Large intestine (tissue), 3 donors: ENCODE results near the gene BSN. TPM values are rescaled to one million over a fixed set of nuclear protein-coding genes. Genes with fewer than 3 reads are reported as not detected.
"Not testable (repeated sequence)": the region's sequence is repeated elsewhere in the genome, so short reads cannot be mapped to it uniquely, and the experiment has no call there.

Experiments
- DNase-seq, 2 donors: peaks; one replicate each; pipeline versions ENCODE4 v3.0.0 to v3.0.0-alpha.2; 2013
- H3K27ac ChIP-seq: one replicate; pipeline ENCODE4 v1.5.1; 2013; ENCODE audit warnings: low read length
- H3K27me3 ChIP-seq: 2 replicates; pipeline ENCODE4 v1.6.1; 2013; ENCODE audit warnings: low read length; ENCODE audit not compliant: control insufficient read depth, insufficient read depth
- H3K36me3 ChIP-seq: 2 replicates; pipeline ENCODE4 v1.6.1; 2013; ENCODE audit warnings: low read length; ENCODE audit not compliant: control insufficient read depth, insufficient read depth
- H3K4me1 ChIP-seq: one replicate; pipeline ENCODE4 v1.6.1; 2013; ENCODE audit warnings: low read length; ENCODE audit not compliant: control insufficient read depth, insufficient read depth
- H3K4me3 ChIP-seq: one replicate; pipeline ENCODE4 v1.5.1; 2013; ENCODE audit warnings: low read length
- H3K9me3 ChIP-seq: one replicate; pipeline ENCODE4 v1.6.1; 2013; ENCODE audit warnings: mild to moderate bottlenecking, low read depth, low read length, moderate library complexity; ENCODE audit not compliant: control insufficient read depth
- WGBS: methylation state at CpG from one replicate; pipeline ENCODE4 v1.1.5; 2013; ENCODE audit warnings: low lambda C conversion rate; ENCODE audit not compliant: insufficient coverage; 5-methylcytosine and 5-hydroxymethylcytosine counted together
- polyA plus RNA-seq: library from polyadenylated mRNA; unstranded; fragments of 120-200 nt; gene quantifications from one replicate; pipeline ENCODE4 v1.2.1, GENCODE V29; 2013

The BSN gene
- polyA plus RNA-seq, 1 donor = 1.3 TPM

DNA sequence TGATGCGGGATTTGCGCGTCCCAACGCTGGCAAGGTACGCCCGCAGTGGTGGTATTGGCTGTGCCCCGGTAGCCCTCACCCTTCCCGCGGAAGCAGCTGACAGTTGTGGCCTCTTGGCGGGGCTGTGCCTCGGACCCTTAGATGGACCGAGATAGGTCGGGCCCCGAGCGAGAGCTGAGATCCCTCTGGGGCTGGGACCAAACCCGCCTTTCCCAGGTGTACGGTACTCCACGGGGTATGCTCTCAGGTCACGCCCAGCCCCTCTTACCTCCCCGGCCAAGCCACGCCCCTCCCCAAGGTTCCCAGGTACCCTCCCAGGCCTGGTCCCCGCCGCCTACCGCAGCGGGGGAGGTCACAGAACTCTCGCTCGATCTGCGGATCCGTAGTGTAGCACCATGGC, 132.1 kb downstream of the BSN start:
- peak overlapping the region; percentile 72 for H3K4me3 ChIP-seq
- peaks cover 14% of the 10 kb centered on the region for H3K4me1 ChIP-seq
- not testable (repeated sequence) for H3K27me3 ChIP-seq, H3K9me3 ChIP-seq
- H3K27ac ChIP-seq = peak overlapping the region; percentile 79
- peak; percentile 41 to 84 for DNase-seq
- no CpG with 5 or more reads among the region's 29 CpGs for WGBS
- H3K36me3 ChIP-seq = peaks cover 26% of the 10 kb centered on the region

- DNase-seq = peak; percentile 89 to 94
Observed at GRCh38 chr3:49686769-49687423, 132.6 kb downstream of the BSN start.

DNA sequence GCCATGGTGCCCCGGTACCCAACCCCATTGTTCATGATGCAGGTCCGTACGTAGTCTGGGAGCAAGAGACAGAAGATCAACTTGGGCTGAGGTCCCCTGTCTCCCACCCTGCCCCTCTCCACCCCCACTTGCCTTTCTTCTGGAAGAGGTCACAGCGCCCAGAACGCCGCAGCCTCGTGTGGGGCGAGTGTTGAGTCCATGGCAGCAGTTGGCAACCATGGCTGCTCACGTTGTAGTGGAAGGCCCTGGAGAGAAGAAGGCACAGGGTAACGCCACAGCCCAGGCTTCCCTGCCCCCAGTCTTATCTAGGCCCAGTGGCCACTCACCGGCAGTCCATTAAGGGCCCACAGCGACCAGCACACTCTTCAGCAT, 133.1 kb downstream of the BSN start:
- no CpG with 5 or more reads among the region's 12 CpGs for WGBS
- not testable (repeated sequence) for DNase-seq, H3K9me3 ChIP-seq, H3K27me3 ChIP-seq
- peaks cover 15% of the 10 kb centered on the region for H3K36me3 ChIP-seq
- peak overlapping the region; percentile 72 for H3K4me3 ChIP-seq
- H3K27ac ChIP-seq = peak overlapping the region; percentile 68
- peaks cover 14% of the 10 kb centered on the region for H3K4me1 ChIP-seq

More at GRCh38 chr3:49686769-49687423, 132.6 kb downstream of the BSN start:
- not testable (repeated sequence) for H3K27me3 ChIP-seq, H3K9me3 ChIP-seq
- Histone ChIP-seq H3K36me3 (peaks cover 21% of the 10 kb centered on the region), H3K4me1 (peaks cover 14% of the 10 kb centered on the region), H3K4me3 (peak overlapping the region; percentile 72), H3K27ac (peak overlapping the region; percentile 79)
- WGBS = no CpG with 5 or more reads among the region's 44 CpGs

DNA sequence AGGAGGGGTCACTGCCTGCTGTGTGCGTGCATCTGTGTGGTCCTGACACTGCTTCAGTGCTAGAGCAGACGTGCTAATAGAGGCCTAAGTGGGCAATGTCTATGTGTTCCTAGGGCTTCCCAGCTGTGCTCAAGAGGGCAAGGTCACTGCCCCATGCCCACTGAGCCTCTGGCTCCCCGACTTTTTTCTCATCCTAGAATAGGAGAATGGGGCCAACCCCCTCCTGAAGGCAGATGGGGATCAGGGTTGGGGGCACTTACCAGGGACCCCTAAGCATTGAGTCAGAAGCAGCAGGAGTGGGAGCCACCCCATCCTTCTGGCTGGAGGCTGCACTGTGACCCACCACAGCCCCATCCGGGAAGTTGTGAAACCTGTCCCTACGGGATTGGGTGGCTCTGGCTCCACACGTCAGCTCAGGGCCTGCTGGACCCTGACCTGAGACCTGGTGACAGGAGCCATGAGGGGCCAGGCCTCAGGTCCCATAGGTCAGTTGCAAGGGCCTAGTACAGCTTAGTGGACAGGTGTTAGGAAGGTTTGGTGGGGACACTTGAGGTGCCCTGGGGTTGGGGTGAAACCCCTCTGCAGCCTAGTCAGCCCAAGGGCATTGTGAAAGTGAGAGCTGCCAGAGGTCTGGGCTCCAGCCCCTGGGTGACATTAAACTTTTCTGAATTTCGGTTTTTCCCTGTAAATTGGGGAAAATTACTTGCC, 134.2 kb downstream of the BSN start:
- not testable (repeated sequence) for H3K9me3 ChIP-seq, H3K36me3 ChIP-seq, H3K27me3 ChIP-seq
- Histone ChIP-seq H3K4me1 (peaks cover 14% of the 10 kb centered on the region), H3K4me3 (peak overlapping the region; percentile 98), H3K27ac (peak overlapping the region; percentile 99)
- peak; percentile 81 to 83 for DNase-seq
- WGBS = no CpG with 5 or more reads among the region's 7 CpGs

DNA sequence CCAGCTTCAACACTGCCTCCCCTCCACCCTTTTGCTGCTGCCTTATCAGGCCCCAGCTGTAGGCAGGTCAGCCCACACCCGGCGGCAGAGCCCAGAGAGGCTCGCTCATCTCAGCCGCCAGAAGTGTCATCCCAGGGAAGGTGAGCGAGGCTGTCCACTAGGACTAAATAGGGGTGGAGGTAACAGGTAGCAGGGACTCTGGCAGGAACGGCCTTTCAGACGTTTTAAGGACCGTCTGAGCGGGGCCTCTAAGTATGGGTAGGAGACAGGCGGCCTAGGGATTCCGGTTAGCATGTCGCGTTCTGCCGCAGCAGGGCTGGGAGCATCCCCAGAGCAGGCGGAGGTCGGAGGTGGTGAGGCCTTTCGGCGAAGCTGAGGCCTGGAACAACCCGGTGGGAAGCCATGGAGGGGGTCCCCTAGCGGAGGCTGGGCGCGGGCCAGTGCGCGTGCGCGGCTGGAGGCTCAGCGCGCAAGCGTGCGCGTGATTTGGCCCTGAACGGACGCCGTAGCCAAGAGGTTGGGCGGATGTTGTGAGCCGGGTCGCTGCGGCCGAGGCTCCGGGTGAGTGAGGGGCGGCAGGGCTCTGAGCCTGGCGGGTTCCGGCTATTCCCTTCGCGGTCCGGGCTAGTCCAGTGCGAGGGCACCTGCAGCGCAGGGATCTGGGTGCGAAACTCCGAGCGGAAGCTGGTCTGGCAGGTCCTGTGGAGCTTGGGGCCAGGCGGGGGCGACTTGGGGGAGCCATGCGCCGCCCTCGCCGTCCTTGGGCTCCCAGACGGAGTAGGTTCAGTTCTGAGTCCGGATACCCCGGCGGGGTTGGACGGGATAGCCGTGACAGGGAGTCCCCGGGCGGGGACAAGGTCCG, 135.0 kb downstream of the BSN start, which contains the start of the genes MST1 and RNF123:
MST1 (minus strand) TSS at position 429 of the 862 bp plus-strand sequence. CDS start 783 bp downstream, outside the sequence.
RNF123 (plus strand) TSS at position 512 of the 862 bp plus-strand sequence. CDS start 1,609 bp downstream, outside the sequence.
- Histone ChIP-seq H3K36me3 (no peaks in the 10 kb centered on the region), H3K4me3 (peak within 1 kb of the TSS; percentile 98), H3K4me1 (peaks cover 14% of the 10 kb centered on the region), H3K27me3 (peaks cover 3% of the 10 kb centered on the region), H3K9me3 (no peaks in the 10 kb centered on the region), H3K27ac (peak within 1 kb of the TSS; percentile 99)
- WGBS = no CpG with 5 or more reads among the region's 66 CpGs
- DNase-seq = peak; percentile 87 to 91

- WGBS = no CpG with 5 or more reads among the region's 16 CpGs
- H3K27ac ChIP-seq = peak overlapping the region; percentile 99
- peak overlapping the region; percentile 98 for H3K4me3 ChIP-seq
Observed at GRCh38 chr3:49689908-49690624, 135.8 kb downstream of the BSN start.

DNA sequence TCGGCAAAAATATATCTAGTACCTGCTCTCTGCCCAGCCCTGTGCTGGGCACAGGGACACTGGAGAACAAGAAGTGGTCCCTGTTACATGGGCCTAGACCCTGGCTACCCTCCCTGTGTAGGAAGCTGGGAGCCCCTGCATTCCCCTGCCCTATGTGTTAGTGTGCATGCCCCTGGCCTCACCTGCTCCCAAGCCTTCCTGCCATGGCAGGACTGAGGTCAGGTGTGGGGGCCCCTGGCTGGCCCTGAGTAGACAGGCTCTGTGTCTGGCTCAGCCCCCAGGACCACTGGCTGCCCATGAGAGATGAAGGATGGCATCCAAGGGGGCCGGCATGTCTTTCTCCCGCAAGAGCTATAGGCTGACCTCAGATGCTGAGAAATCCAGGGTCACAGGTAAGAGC, 136.6 kb downstream of the BSN start:
- not testable (repeated sequence) for H3K4me3 ChIP-seq, H3K27ac ChIP-seq, H3K36me3 ChIP-seq

More at GRCh38 chr3:49689908-49690624, 135.8 kb downstream of the BSN start:
- not testable (repeated sequence) for H3K9me3 ChIP-seq, DNase-seq, H3K36me3 ChIP-seq, H3K27me3 ChIP-seq, H3K4me1 ChIP-seq

DNA sequence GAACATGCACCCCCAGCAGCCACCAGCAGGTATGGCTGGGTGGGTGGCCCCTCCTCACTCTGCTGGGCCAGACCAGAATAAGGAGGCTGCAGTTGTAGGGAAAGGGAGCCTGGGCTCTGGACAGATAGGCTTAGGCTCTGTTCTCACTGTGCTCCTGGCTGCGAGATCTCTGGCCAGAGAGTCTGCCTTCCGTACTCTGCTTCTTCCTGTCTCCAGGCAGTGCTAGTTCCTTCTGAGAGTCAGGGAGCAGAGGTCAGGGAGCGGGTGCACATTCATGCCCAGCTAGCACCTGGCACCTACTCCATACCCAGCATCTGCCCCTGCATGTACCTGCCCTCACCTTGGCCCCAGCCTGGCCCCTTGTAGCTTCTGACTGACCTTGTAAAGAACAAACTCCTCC, 137.2 kb downstream of the BSN start:
- not testable (repeated sequence) for H3K27me3 ChIP-seq, H3K27ac ChIP-seq, DNase-seq, H3K36me3 ChIP-seq, H3K4me3 ChIP-seq, H3K4me1 ChIP-seq, H3K9me3 ChIP-seq
- no CpG with 5 or more reads among the region's 3 CpGs for WGBS

More for the DNA sequence above, 136.6 kb downstream of the BSN start:
- H3K9me3 ChIP-seq, DNase-seq, H3K27me3 ChIP-seq, H3K4me1 ChIP-seq: not testable (repeated sequence)
- WGBS = no CpG with 5 or more reads among the region's 3 CpGs

- not testable (repeated sequence) for H3K9me3 ChIP-seq, H3K27me3 ChIP-seq, H3K4me1 ChIP-seq, H3K4me3 ChIP-seq, DNase-seq, H3K27ac ChIP-seq
- no CpG with 5 or more reads among the region's 6 CpGs for WGBS
- peaks cover 26% of the 10 kb centered on the region for H3K36me3 ChIP-seq
Observed at GRCh38 chr3:49694409-49695070, 140.3 kb downstream of the BSN start.
